Activated T-cell treated with anti-CD3 and anti-CD28 coated beads for 24 hours (primary cell): ENCODE measurements around the gene SMIM29.
A peak's percentile ranks its signal among the peaks of the same experiment; 100 is the strongest.
"Not testable (repeated sequence)": the region's sequence is repeated elsewhere in the genome, so short reads cannot be mapped to it uniquely, and the experiment has no call there.

Source experiments
- DNase-seq: peaks from one replicate; pipeline ENCODE4 v3.0.0-alpha.2; 2020; ENCODE audit warnings: low read depth

The SMIM29 gene

DNA sequence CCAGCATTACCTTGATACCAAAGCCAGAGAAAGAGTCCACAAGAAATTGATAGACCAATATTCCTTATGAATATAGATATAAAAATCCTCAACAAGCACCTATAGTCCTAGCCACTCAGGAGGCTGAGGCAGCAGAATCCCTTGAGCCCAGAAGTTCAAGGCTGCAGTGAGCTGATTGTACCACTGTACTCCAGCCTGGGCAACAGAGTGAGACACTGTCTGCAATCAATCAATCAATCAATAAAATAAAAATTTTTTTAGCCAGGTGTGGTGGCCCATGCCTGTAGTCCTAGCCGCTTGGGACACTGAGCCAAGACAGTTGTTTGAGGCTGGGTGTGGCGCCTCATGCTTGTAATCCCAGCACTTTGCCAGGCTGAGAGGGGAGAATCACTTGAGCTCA, 18.9 kb upstream of the SMIM29 start:
- DNase-seq, result no peak

GRCh38 chr6:34263484-34263883, 14.7 kb upstream of the SMIM29 start:
- DNase-seq, result not testable (repeated sequence)

DNA sequence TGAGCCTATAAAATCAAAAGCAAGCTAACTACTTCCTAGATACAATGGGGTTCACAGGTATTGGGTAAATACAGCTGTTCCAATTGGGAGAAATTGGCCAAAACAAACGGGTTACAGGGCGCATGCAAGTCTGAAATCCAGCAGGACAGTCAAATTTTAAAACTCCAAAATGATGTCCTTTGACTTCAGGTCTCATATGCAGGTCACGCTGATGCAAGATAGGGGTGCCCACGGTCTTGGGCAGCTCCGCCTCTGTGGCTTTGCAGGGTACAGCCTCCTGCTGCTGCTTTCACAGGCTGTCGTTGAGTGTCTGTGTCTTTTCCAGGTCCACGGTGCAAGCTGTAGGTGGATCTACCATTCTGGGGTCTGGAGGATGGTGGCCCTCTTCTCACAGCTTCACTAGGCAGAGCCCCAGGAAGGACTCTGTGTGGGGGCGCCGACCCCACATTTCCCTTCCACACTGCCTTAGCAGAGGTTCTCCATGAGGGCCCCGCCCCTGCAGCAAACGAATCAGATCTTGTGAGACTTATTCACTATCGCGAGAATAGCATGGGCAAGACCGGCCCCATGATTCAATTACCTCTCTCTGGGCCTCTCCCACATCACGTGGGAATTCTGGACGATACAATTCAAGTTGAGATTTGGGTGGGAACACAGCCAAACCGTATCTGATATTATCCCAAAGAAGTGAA, 11.9 kb upstream of the SMIM29 start:
- DNase-seq, result no peak

DNA sequence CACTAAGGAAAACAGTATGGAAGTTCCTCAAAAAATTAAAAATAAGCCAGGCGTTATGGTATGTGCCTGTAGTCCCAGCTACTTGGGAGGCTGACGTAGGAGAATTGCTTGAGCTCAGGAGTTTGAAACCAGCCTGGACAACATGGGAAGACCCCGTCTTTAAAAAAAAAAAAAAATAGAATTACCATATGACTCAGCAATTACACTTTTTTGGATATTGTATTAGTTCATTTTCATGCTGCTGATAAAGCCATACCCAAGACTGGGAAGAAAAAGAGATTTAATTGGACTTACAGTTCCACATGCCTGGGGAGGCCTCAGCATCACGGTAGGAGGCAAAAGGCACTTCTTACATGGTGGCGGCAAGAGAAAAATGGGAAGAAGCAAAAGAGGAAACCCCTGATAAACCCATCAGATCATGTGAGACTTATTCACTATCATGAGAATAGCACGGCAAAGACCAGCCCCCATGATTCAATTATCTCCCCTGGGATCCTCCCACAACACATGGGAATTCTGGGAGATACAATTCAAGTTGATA, 10.8 kb upstream of the SMIM29 start:
- no peak for DNase-seq

GRCh38 chr6:34252395-34252794, 3.6 kb upstream of the SMIM29 start:
- not testable (repeated sequence) for DNase-seq

DNA sequence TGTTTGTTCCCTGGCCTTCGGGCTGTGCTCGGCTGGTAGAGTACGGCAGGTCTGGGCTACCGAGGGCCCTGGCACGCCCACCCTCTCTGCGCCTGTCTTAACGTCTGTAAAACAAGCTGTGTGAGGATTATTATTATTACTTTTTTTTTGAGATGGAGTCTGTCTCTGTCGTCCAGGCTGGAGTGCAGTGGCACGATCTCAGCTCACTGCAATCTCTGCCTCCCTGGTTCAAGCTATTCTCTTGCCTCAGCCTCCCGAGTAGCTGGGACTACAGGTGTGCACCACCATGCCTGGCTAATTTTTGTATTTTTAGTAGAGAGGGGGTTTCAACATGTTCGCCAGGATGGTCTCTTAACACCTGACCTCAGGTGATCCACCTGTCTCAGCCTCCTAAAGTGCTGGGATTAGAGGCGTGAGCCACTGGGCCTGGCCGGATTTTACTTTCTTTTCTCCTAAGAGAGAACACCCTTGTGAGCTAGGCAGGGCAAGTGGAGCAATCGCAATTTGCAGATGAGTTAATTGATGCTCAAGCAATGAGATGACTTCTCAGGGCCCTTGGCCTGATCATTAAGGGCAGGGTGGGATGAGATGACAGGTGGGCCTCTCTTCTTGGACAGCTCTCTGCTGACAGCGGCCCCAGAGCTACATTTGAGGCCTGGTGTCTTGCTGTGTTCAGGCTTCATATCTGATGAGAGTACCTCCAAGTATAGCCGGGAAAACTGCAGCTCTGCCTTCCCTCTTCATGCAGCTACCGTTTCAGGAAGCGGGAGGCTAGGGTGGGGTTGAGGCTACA, 859 bp upstream of the SMIM29 start:
- no peak for DNase-seq

- DNase-seq, result no peak
Measured at GRCh38 chr6:34248198-34248726, 544 bp downstream of the SMIM29 start.

DNA sequence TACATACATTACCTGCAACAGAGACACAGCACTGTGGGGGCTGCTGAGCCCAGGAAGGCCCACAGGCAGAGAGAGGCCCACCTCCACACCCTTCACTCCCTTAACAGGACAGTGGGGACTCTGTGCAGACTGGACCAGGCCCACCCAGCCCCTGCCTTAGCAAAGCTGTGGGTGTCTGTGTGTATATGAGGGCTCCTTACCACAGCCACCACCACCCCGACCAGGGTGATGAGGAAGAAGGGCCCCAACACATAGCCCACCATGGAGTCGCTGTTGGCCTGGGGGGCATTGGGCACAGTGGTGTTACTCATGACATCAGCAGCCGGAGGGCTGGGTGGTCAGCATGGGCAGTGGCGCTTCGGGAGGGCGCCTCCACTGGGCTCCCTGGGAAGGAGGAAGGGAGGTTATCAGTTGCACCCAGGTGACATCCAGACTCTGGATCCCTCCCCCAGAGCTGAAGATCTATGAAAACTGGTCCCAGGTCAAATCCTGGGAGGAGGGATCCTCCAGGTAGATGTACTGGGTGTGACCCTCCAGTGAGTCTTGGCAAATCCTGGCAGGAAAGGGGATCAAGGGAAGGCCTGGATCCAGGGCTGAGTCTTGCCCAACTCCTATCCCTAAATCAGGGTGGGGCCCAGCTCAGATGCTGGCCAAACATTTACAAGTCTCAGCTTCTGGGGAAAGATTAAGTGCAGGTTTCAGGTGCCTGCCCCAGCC, 1.2 kb downstream of the SMIM29 start:
- no peak for DNase-seq

GRCh38 chr6:34246563-34247391, 2.0 kb downstream of the SMIM29 start:
- DNase-seq, result peak; percentile 31

DNA sequence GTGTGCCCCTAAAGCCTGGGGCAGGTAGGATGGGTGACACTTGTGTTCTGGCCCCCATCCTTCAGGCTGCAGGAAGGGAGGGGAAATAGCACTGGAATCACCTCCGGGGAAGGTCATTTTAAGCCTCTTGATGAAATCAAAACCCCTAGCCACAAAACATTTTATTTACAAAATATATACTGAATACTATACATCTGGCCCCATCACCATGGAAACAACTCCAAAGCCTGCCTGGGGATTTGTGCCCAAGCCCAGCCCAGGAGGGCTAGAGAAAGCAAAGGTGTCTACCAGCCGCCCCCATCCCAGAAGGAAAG, 2.6 kb downstream of the SMIM29 start:
- DNase-seq, result no peak

- not testable (repeated sequence) for DNase-seq
Measured at GRCh38 chr6:34245761-34246140, 3.1 kb downstream of the SMIM29 start.

GRCh38 chr6:34245032-34245760, 3.6 kb downstream of the SMIM29 start:
- not testable (repeated sequence) for DNase-seq

DNA sequence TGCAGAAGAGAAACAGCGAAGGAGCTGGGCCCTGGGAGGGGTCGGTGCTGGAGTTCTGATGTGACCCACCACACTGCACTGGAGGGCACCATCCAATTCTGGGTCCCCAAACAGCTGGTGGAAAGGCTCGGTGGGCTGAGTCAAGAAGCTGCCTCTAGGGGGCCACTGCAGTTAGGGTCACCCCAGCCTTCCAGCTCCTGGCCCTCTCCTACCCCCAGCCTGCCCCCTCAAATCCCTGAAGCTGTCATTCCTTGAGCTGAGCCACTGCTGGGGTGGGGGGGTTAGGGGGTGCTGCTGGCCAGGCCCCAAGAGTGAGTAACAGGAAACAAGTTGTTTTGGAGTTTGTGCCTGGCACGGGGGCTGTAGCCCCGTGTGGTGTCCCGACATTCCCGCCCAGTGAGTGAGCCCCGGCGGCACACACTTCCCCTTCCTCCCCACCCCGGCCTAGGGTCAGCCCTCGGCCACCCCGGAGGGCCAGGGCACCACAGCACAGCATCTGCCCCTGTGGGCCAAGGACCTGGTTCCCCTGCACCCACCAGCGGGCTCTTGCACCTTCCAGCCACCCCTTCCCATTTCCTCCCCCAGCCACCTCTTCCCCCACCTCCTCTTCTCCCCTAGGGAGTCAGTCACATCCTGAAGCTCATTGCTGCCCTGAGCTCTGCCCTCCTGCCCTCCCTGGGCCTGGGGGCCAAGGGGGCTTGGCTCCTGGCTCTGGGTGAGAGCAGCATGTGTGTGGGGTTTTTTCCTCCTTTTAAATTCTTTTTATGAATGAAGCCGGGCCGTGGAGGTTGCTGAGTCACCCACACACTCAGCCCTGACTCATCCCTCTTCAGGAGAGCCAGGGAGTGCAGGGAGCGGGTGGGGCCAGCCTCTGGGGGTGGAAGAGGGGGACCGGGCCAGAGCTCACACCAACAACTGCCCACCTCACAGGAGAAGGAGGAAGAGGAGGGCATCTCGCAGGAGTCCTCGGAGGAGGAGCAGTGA, 4.6 kb downstream of the SMIM29 start:
- peak; percentile 66 for DNase-seq

- no peak for DNase-seq
Measured at GRCh38 chr6:34243131-34243771, 5.6 kb downstream of the SMIM29 start.

DNA sequence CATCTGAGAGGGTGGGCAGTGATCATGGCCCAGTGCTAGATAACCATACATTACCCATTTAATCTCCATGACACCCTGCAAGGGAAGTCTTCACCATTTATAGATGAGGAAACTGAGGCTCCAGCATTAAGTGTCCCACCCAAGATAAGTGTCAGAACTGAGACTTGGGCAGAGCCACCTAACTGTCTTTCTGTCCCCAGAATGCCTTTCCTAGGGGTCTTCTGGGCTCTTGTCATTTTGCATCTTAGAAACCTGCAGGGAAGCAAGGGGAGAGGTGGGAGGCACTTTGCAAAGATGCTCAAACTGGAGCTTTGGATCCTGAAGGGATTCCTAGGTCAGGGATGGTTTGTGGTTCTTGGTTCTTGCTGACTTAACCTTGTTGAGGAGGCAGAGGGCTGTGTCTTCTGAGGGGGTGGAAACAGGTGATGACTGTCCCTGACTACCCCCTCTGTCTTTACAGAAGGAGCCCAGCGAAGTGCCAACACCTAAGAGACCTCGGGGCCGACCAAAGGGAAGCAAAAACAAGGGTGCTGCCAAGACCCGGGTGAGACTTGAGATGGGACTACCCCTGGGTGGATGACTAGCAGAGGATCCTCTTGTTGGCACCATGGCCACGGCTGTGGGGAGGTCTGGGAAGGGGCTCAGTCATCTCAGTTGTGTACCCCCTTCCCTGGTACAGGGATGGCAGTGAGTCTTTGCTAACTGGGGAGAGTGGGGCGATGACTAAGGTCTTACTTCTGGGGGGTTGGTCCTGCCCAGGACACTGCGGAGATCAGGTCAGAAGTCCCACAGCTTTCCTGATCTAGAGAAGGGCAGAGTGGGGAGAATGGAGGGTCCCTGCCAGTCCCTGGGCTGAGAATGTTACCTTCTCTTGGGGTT, 6.3 kb downstream of the SMIM29 start:
- no peak for DNase-seq

DNA sequence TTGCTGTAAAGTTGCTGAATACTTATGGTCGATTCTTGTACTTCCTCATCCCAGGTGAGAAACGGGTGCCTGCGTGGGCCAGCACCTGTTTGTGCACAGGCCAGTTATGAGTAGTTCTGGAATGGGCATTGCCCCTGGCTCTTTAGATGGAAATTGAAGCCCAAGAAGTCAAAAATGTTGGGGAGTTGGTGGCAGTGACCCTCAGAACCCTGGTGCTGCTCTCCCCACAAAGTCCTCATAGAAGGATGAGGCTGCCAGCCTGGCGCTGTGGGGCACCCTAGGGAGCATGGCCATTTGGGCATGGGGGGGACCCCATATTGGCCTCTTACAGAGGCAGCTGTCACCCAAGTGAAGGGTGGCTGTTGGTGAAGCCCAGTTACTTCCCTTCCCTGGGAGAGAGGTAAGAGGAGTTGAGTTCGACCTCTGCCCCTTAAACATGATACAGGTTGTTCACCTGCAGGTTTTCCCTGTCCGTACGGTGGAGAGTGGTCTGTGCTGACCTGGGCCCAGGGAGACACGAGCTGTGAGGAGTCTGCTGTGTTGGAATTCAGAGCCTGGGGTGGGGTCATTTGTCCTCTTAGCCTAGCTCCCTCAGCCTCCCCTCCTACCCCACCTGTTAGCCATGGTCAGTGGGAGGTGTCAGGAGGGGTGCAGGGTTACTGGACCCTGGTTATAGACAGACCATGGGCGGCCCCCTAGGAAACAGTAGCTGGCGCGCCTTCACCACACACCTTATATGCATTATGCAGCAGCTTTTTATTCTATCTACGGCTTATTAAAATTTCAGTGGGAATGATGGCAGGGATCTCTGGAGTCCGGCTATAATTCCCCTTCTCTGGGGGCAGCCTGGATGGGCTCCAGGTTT, 7.2 kb downstream of the SMIM29 start:
- DNase-seq, result no peak
